Type B pancreatic cell (in vitro differentiated cells): ENCODE measurements around the gene MAP3K14. TPM values are rescaled to one million over a fixed set of nuclear protein-coding genes. Genes with fewer than 3 reads are reported as not detected.

Source experiments
- DNase-seq: peaks from one replicate; pipeline ENCODE4 v3.0.0; 2021; ENCODE audit warnings: mixed read lengths; ENCODE audit not compliant: unreplicated experiment; ENCODE audit errors: extremely low spot score
- H3K27ac Mint-ChIP-seq: 2 replicates; pipeline ENCODE4 v1.8.0; 2021; ENCODE audit warnings: mild to moderate bottlenecking, mixed read lengths
- H3K27me3 Mint-ChIP-seq: 2 replicates; pipeline ENCODE4 v1.8.0; 2021; ENCODE audit warnings: mixed read lengths
- H3K36me3 Mint-ChIP-seq: 2 replicates; pipeline ENCODE4 v1.8.0; 2021; ENCODE audit warnings: mixed read lengths
- H3K4me1 Mint-ChIP-seq: one replicate; pipeline ENCODE4 v1.8.0; 2021; ENCODE audit warnings: mixed read lengths; ENCODE audit not compliant: unreplicated experiment
- H3K4me3 Mint-ChIP-seq: 2 replicates; pipeline ENCODE4 v1.8.0; 2021; ENCODE audit warnings: mild to moderate bottlenecking, mixed read lengths
- H3K9me3 Mint-ChIP-seq: 2 replicates; pipeline ENCODE4 v1.8.0; 2021; ENCODE audit warnings: mixed read lengths
- CTCF ChIP-seq: fragments of 200-600 bp; sonication (generic); conservative IDR thresholded peaks from 2 replicates; pipeline ENCODE4 v1.5.0; 2021; ENCODE audit warnings: antibody characterized with exemption, mild to moderate bottlenecking
- total RNA-seq: library from RNA; stranded (reverse); gene quantifications from 2 replicates; pipeline ENCODE4 v1.2.1, GENCODE V29; 2021; ENCODE audit warnings: low replicate concordance

MAP3K14 gene
- total RNA-seq, 1 donor from 2014 or later: 10.4 TPM

DNA sequence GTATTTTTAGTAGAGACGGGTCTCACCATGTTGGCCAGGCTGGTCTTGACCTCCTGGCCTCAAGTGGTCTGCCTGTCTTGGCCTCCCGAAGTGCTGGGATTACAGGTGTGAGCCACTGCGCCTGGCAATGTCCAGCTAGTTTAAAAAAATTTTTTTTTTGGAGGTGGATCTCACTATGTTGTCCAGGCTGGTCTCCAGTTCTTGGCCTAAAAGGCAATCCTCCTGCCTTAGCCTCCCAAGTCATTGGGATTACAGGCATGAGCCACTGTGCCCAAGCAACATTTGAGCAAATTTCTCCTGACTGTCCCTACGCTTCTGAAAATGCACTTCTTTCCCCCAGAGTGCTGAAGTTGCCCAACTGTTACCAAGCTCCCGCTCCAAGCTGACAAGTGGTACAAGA lies 8.0 kb downstream of the MAP3K14 start:
- Mint-ChIP-seq H3K36me3 (peaks cover 21% of the 10 kb centered on the region), H3K27me3 (no peaks in the 10 kb centered on the region), H3K27ac (no peak overlapping the region), H3K4me3 (no peak overlapping the region), H3K9me3 (no peaks in the 10 kb centered on the region), H3K4me1 (peaks cover 44% of the 10 kb centered on the region)
- DNase-seq: no peak
- no peak for TF ChIP-seq CTCF

- Mint-ChIP-seq H3K27ac (no peak overlapping the region), H3K9me3 (no peaks in the 10 kb centered on the region), H3K4me3 (no peak overlapping the region), H3K4me1 (peaks cover 37% of the 10 kb centered on the region), H3K36me3 (peaks cover 21% of the 10 kb centered on the region), H3K27me3 (no peaks in the 10 kb centered on the region)
- no peak for TF ChIP-seq CTCF
- DNase-seq: no peak
These were observed 8.8 kb downstream of the MAP3K14 start for GRCh38 chr17:45308016-45308365.

DNA sequence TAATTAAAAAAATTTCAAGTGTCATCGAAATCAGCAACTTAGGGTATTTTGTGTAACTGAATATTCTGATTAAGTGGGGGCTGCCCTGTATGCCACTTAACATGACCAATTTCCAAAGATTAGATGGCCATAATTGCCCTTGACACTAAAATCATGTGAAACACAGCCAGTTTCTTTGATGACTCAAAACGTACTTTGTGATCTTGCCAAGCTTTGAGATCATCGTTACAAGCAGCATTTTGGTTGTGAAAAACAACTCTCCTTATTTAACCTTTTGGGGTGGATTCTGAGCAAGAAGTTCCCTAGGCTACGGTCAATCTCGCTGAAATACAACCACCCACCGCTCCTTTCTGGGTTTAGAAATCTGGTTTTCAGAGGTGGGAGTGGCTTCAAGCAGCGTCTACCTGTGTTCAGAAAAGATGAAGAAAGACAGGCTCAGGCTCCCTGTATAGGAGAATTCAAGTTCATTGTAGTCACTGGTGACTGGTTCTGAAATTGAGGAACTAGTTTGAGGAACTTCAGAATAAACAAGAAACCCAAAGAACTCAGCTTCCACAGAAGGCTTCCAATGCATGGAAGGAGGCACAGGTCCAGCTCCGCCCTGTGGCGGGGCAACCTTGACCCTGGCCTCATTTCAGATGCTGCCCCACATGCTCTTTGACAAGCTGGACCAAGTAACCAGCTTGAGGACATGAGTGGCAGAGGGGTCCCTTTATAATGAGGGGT lies 9.4 kb downstream of the MAP3K14 start:
- H3K27me3 Mint-ChIP-seq: no peaks in the 10 kb centered on the region
- H3K36me3 Mint-ChIP-seq: peaks cover 21% of the 10 kb centered on the region
- H3K27ac Mint-ChIP-seq: peak overlapping the region; percentile 79
- H3K4me1 Mint-ChIP-seq: peaks cover 37% of the 10 kb centered on the region
- TF ChIP-seq CTCF: no peak
- H3K4me3 Mint-ChIP-seq: no peak overlapping the region
- no peaks in the 10 kb centered on the region for H3K9me3 Mint-ChIP-seq
- no peak for DNase-seq

- no peak for DNase-seq
- TF ChIP-seq CTCF: peak; percentile 52
- H3K9me3 Mint-ChIP-seq: no peaks in the 10 kb centered on the region
- H3K4me3 Mint-ChIP-seq: no peak overlapping the region
- peak overlapping the region; percentile 26 for H3K27ac Mint-ChIP-seq
- H3K4me1 Mint-ChIP-seq: peaks cover 30% of the 10 kb centered on the region
- H3K27me3 Mint-ChIP-seq: no peaks in the 10 kb centered on the region
- peaks cover 21% of the 10 kb centered on the region for H3K36me3 Mint-ChIP-seq
These were observed 10.2 kb downstream of the MAP3K14 start for GRCh38 chr17:45306623-45307022.

GRCh38 chr17:45306094-45306493 lies 10.7 kb downstream of the MAP3K14 start:
- Mint-ChIP-seq H3K27ac (no peak overlapping the region), H3K27me3 (no peaks in the 10 kb centered on the region), H3K9me3 (no peaks in the 10 kb centered on the region), H3K4me1 (peaks cover 25% of the 10 kb centered on the region), H3K4me3 (no peak overlapping the region), H3K36me3 (peaks cover 21% of the 10 kb centered on the region)
- no peak for DNase-seq
- no peak for TF ChIP-seq CTCF
